Neural progenitor cell (in vitro differentiated cells): Measurements from ENCODE around the gene CAPZB. TPM values are rescaled to one million over a fixed set of nuclear protein-coding genes. Genes with fewer than 3 reads are reported as not detected.

ENCODE experiments used
- DNase-seq: peaks from one replicate; pipeline ENCODE4 v3.0.0-alpha.2; 2016; ENCODE audit warnings: low spot score
- H2AFZ ChIP-seq: fragments of 200-600 bp; sonication (generic); replicated peaks from 2 replicates; pipeline ENCODE4 v1.6.1; 2016; ENCODE audit warnings: antibody characterized with exemption
- H3F3A ChIP-seq: fragments of 200-600 bp; sonication (generic); 2 replicates; pipeline ENCODE4 v1.6.1; 2016; ENCODE audit warnings: antibody characterized with exemption, low read depth
- H3K27ac ChIP-seq: fragments of 200-600 bp; sonication (generic); 2 replicates; pipeline ENCODE4 v1.5.1; 2016; ENCODE audit warnings: mild to moderate bottlenecking
- H3K27me3 ChIP-seq: fragments of 200-600 bp; sonication (generic); 2 replicates; pipeline ENCODE4 v1.6.1; 2016; ENCODE audit warnings: mild to moderate bottlenecking, moderate library complexity
- H3K36me3 ChIP-seq: fragments of 200-600 bp; sonication (generic); 2 replicates; pipeline ENCODE4 v1.5.1; 2016
- H3K4me1 ChIP-seq: fragments of 200-600 bp; sonication (generic); 2 replicates; pipeline ENCODE4 v1.6.1; 2016; ENCODE audit warnings: mixed run types
- H3K4me2 ChIP-seq: fragments of 200-600 bp; sonication (generic); 2 replicates; pipeline ENCODE4 v1.6.1; 2016
- H3K4me3 ChIP-seq: fragments of 200-600 bp; sonication (generic); 2 replicates; pipeline ENCODE4 v1.5.1; 2016
- H3K79me2 ChIP-seq: fragments of 200-600 bp; sonication (generic); 2 replicates; pipeline ENCODE4 v1.6.1; 2016; ENCODE audit warnings: low read depth
- H3K9ac ChIP-seq: fragments of 200-600 bp; sonication (generic); 2 replicates; pipeline ENCODE4 v1.6.1; 2016
- H3K9me3 ChIP-seq: fragments of 200-600 bp; sonication (generic); 2 replicates; pipeline ENCODE4 v1.5.1; 2016; ENCODE audit warnings: low read depth
- H4K20me1 ChIP-seq: fragments of 200-600 bp; sonication (generic); 2 replicates; pipeline ENCODE4 v1.6.1; 2016; ENCODE audit warnings: low read depth
- H3K27ac Mint-ChIP-seq: 3 replicates; pipeline ENCODE4 v1.8.0; 2021; ENCODE audit warnings: mixed read lengths
- H3K27me3 Mint-ChIP-seq: 2 replicates; pipeline ENCODE4 v1.8.0; 2022; ENCODE audit warnings: low read depth, mild to moderate bottlenecking, inconsistent platforms, moderate library complexity, mixed read lengths; ENCODE audit not compliant: insufficient read depth
- H3K36me3 Mint-ChIP-seq: 3 replicates; pipeline ENCODE4 v1.8.0; 2021; ENCODE audit warnings: mixed read lengths
- H3K4me1 Mint-ChIP-seq: 3 replicates; pipeline ENCODE4 v1.8.0; 2021; ENCODE audit warnings: mixed read lengths
- H3K4me3 Mint-ChIP-seq: 3 replicates; pipeline ENCODE4 v1.8.0; 2021; ENCODE audit warnings: mild to moderate bottlenecking, moderate library complexity, mixed read lengths
- H3K9me3 Mint-ChIP-seq: 3 replicates; pipeline ENCODE4 v1.8.0; 2020; ENCODE audit warnings: mixed read lengths
- EZH2 ChIP-seq: fragments of 200-600 bp; sonication (generic); IDR thresholded peaks from 2 replicates; pipeline ENCODE4 v1.6.1; 2017; ENCODE audit warnings: antibody characterized with exemption, mild to moderate bottlenecking, moderate library complexity
- EZH2phosphoT487 ChIP-seq: fragments of 200-600 bp; sonication (generic); IDR thresholded peaks from 2 replicates; pipeline ENCODE4 v1.6.1; 2017; ENCODE audit warnings: antibody characterized with exemption
- total RNA-seq: library from RNA; depleted of rRNA; stranded (reverse); fragments of >200 nt; gene quantifications from 2 replicates; pipeline ENCODE4 v1.2.3, GENCODE V29; 2015; ENCODE audit warnings: low replicate concordance
- TF ChIP-seq, protein P1 (sequence below): fragments of 200-600 bp; sonication (generic); IDR thresholded peaks from 2 replicates; pipeline ENCODE4 v1.5.1; 2017; ENCODE audit warnings: antibody characterized with exemption, mild to moderate bottlenecking

The CAPZB gene
- total RNA-seq, 1 donor from 2014 or later = 134 TPM

DNA sequence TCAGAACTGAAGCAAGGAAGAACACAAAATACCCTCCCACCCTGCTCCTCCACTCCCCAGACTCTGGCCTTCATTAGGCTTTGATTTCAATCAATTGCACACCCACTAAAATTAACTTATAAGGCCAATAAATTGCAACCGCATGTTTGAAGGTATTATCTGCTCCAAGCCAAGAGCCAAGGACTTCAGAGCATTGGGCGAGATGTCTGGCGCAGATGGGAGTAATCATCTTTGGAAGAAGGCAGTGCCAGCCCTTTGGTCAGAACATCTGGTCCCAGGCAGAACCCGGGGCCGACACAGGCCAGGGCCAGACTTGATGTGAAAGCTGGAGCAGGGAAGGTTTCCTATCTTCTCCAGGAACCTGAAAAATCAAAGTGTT is 113.2 kb downstream of the CAPZB start:
- Histone ChIP-seq H3K9me3 (no peaks in the 10 kb centered on the region), H3K27ac (no peak overlapping the region), H3K4me2 (no peak overlapping the region), H3K4me3 (no peak overlapping the region), H2AFZ (no peak overlapping the region), H3K36me3 (peaks cover under 1% of the 10 kb centered on the region), H3K9ac (no peak overlapping the region), H3F3A (no peaks in the 10 kb centered on the region), H3K27me3 (no peaks in the 10 kb centered on the region), H4K20me1 (peaks cover 16% of the 10 kb centered on the region), H3K79me2 (no peaks in the 10 kb centered on the region), H3K4me1 (no peaks in the 10 kb centered on the region)
- no peak overlapping the region for H3K4me3 Mint-ChIP-seq
- H3K27ac Mint-ChIP-seq = no peak overlapping the region
- TF ChIP-seq EZH2 (no peak), EZH2phosphoT487 (no peak)
- TF ChIP-seq, protein P1, sequence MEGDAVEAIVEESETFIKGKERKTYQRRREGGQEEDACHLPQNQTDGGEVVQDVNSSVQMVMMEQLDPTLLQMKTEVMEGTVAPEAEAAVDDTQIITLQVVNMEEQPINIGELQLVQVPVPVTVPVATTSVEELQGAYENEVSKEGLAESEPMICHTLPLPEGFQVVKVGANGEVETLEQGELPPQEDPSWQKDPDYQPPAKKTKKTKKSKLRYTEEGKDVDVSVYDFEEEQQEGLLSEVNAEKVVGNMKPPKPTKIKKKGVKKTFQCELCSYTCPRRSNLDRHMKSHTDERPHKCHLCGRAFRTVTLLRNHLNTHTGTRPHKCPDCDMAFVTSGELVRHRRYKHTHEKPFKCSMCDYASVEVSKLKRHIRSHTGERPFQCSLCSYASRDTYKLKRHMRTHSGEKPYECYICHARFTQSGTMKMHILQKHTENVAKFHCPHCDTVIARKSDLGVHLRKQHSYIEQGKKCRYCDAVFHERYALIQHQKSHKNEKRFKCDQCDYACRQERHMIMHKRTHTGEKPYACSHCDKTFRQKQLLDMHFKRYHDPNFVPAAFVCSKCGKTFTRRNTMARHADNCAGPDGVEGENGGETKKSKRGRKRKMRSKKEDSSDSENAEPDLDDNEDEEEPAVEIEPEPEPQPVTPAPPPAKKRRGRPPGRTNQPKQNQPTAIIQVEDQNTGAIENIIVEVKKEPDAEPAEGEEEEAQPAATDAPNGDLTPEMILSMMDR = no peak
- no peaks in the 10 kb centered on the region for H3K9me3 Mint-ChIP-seq
- H3K36me3 Mint-ChIP-seq = peaks cover 10% of the 10 kb centered on the region
- no peak for DNase-seq
- no peaks in the 10 kb centered on the region for H3K4me1 Mint-ChIP-seq
- peaks cover 2% of the 10 kb centered on the region for H3K27me3 Mint-ChIP-seq

DNA sequence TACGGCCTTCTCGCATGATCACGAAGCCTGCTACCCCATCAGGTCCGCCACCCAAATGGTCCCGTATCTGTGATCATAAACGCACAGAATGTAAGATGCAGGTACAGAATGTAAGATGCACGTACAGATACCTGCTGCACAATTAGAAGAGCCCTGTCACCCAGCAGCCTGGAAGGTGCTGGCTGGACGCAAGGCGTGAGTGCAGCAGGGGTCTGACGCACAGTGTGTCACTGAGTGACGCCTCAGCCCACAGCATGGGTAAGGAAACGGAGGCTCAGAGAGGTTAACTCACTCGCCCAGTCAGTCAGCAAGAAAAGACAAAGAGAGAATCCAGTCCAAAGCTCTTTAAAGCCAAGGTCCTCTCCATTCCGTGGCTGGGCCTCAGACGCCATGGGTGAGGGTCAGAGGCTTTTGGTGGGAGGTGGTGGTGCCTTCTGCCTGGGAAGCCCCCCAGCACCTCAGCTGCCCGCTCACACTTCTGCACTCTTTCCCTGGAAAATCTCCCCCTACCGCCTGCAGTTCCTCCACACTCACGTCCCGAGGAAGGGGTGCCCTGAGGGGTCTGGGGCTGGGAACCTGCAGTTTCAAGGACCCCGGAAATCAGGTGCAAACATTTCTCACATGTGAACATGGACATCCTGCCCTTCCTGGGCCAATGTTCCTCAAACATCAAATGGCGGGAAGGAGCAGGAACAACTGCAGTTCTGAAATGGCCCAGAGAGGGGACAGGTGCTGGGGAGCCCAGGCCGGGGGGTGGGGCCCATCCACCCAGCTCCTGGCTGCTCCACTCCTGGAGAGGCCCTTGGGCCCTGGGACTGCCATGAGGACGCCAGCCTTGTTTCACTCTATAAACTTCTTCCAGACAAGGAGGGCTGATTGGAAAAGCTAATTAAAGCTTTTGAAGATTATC is 113.9 kb downstream of the CAPZB start:
- no peaks in the 10 kb centered on the region for H3K9me3 Mint-ChIP-seq
- Histone ChIP-seq H3K4me2 (no peak overlapping the region), H3K9ac (no peak overlapping the region), H3K9me3 (no peaks in the 10 kb centered on the region), H3K36me3 (no peaks in the 10 kb centered on the region), H3K4me1 (peaks cover 5% of the 10 kb centered on the region), H3K27me3 (no peaks in the 10 kb centered on the region), H3K27ac (no peak overlapping the region), H4K20me1 (peaks cover 21% of the 10 kb centered on the region), H3K79me2 (no peaks in the 10 kb centered on the region), H3F3A (no peaks in the 10 kb centered on the region), H2AFZ (no peak overlapping the region), H3K4me3 (no peak overlapping the region)
- no peaks in the 10 kb centered on the region for H3K4me1 Mint-ChIP-seq
- TF ChIP-seq EZH2phosphoT487 (no peak), EZH2 (no peak)
- TF ChIP-seq, protein P1 = no peak
- H3K27ac Mint-ChIP-seq = no peak overlapping the region
- peaks cover 2% of the 10 kb centered on the region for H3K27me3 Mint-ChIP-seq
- DNase-seq = no peak
- H3K36me3 Mint-ChIP-seq = peaks cover 6% of the 10 kb centered on the region
- no peak overlapping the region for H3K4me3 Mint-ChIP-seq

- no peaks in the 10 kb centered on the region for H3F3A ChIP-seq
- no peaks in the 10 kb centered on the region for H3K4me1 Mint-ChIP-seq
- no peak overlapping the region for H3K4me3 ChIP-seq
- H3K9ac ChIP-seq = no peak overlapping the region
- H3K9me3 Mint-ChIP-seq = no peaks in the 10 kb centered on the region
- no peak overlapping the region for H3K4me2 ChIP-seq
- H2AFZ ChIP-seq = no peak overlapping the region
- no peaks in the 10 kb centered on the region for H3K36me3 ChIP-seq
- peaks cover 5% of the 10 kb centered on the region for H3K4me1 ChIP-seq
- peaks cover 2% of the 10 kb centered on the region for H3K36me3 Mint-ChIP-seq
- no peak overlapping the region for H3K27ac ChIP-seq
- H4K20me1 ChIP-seq = peaks cover 21% of the 10 kb centered on the region
- no peak for TF ChIP-seq EZH2phosphoT487
- no peak for TF ChIP-seq EZH2
- TF ChIP-seq, protein P1 = no peak
- H3K27ac Mint-ChIP-seq = peak overlapping the region; percentile 72
- H3K27me3 ChIP-seq = no peaks in the 10 kb centered on the region
- H3K9me3 ChIP-seq = no peaks in the 10 kb centered on the region
- no peak overlapping the region for H3K4me3 Mint-ChIP-seq
- no peaks in the 10 kb centered on the region for H3K79me2 ChIP-seq
- no peak for DNase-seq
- peaks cover 2% of the 10 kb centered on the region for H3K27me3 Mint-ChIP-seq
These were observed 114.7 kb downstream of the CAPZB start for GRCh38 chr1:19370453-19371170.
